ENCODE results near the gene PDE2A. TPM values are rescaled to one million over a fixed set of nuclear protein-coding genes. Genes with fewer than 3 reads are reported as not detected.

PDE2A gene
- total RNA-seq, 1 experiment from 2014 or later: 9.6 TPM

DNA sequence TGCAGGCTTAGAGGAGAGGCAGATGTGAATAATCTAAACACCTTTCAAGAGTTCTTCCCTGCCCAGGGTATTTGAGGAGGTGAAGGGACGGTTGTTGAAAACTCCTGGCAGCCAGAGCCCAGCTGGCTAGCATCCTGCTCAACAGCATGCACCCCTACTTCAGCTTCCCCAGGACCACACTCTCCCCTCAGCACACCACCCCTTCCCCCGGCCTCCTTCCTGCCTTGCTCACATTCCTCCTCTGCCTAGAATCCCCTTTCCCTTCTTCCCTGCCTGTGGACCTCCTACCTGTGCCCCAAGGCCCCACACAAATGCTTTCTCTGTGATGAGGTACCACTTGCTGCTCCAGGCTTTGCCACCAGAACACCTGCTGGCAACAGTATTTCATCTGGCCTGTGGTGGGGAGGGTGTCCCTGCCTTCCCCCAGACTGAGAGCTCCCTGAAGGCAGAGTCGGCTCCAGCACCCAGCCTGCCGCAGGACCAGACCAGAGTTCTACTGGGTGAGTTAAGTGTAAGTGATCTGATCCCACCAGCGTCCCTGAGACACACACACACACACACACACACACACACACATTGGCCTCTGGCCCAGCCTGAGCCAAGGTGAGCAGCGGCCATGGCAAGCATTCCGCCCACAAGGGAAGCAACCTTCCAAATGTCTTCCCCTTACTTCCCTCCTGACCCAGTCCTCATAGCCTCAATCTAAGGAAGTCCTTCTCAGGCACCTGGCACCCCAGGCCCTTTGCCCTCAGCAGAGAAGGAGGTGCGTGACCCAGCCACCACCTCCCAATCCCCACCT lies 79.5 kb downstream of the PDE2A start:
- Histone ChIP-seq H3K4me3 (no peak overlapping the region), H3K9me2 (ENCODE audit: insufficient read depth) (no peaks in the 10 kb centered on the region), H3K4me1 (replicated peaks; ENCODE audit: insufficient read depth) (no peaks in the 10 kb centered on the region; the same call in 1 of the 2 replicates), H3K79me2 (ENCODE audit: low read depth) (no peaks in the 10 kb centered on the region), H4K20me1 (ENCODE audit: insufficient read depth) (0 out of 2 replicates have a peak, but pooled peaks cover 5% of the 10 kb centered on the region), H3K9me3 (ENCODE audit: insufficient read depth, low read depth) (no peaks in the 10 kb centered on the region), H3K27ac (no peak overlapping the region), H2AFZ (no peak overlapping the region), H3K4me2 (no peak overlapping the region), H3K36me3 (ENCODE audit: low read depth) (no peaks in the 10 kb centered on the region), H3K27me3 (ENCODE audit: insufficient read depth, low read depth) (no peaks in the 10 kb centered on the region), H3F3A (ENCODE audit: insufficient read depth, low read depth) (no peaks in the 10 kb centered on the region)
- DNase-seq: no peak
- TF ChIP-seq, protein P1, sequence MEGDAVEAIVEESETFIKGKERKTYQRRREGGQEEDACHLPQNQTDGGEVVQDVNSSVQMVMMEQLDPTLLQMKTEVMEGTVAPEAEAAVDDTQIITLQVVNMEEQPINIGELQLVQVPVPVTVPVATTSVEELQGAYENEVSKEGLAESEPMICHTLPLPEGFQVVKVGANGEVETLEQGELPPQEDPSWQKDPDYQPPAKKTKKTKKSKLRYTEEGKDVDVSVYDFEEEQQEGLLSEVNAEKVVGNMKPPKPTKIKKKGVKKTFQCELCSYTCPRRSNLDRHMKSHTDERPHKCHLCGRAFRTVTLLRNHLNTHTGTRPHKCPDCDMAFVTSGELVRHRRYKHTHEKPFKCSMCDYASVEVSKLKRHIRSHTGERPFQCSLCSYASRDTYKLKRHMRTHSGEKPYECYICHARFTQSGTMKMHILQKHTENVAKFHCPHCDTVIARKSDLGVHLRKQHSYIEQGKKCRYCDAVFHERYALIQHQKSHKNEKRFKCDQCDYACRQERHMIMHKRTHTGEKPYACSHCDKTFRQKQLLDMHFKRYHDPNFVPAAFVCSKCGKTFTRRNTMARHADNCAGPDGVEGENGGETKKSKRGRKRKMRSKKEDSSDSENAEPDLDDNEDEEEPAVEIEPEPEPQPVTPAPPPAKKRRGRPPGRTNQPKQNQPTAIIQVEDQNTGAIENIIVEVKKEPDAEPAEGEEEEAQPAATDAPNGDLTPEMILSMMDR (conservative IDR thresholded peaks at IDR 0.05): no peak
- no peak for TF ChIP-seq EZH2 (IDR thresholded peaks at IDR 0.05; ENCODE audit: low read depth)
- ChIA-PET POLR2A (ENCODE audit: unreplicated experiment) (no interaction called here), CTCF (interaction anchor here (0.8 kb wide), 1 partner anchor 28 kb away, joined by 3 read pairs; no protein-coding TSS in a partner anchor)
- intact Hi-C loops (cut with micrococcal nuclease; ENCODE audit: unreplicated experiment): no loop called here
- BruUV-seq (replicated peaks): no TSS peak

DNA sequence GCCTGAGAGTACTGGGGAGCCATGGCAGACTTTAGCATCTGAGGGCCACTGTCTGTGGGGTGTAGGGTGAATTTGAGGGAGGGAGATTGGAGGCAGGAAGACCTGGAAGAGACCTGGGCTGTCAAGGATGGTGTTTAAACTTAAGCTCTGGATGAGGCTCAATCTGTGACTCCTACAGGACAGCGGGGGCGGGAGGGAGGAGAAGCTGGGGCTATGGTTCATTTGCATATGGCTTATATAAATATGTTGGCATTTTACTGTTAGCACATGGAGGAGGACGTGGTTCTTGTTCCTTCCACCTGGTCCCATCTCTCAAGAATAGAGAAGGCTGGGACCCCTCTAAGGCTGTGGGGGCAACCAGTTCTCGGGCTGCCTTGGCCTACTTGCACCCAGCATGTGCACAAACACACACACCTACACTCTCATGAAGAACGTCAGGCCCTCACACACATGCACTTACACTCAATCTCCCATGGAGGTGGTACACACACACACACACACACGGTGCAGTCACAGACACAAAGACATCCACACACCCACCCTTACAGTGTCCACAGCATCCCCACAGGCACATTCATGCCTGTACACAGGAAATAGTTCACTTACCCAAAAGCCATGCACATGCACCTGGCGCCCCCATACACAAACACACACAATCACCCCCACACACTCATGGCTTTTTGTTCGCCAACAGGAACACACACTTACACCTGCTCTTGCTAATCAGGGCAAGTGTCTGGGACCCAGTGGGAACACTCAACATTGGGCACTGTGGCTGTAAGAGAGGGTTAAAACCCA lies 81.3 kb downstream of the PDE2A start:
- no TSS peak for BruUV-seq (replicated peaks)
- H4K20me1 ChIP-seq (ENCODE audit: insufficient read depth): 0 out of 2 replicates have a peak, but pooled peaks cover 14% of the 10 kb centered on the region
- no peak overlapping the region for H3K4me3 ChIP-seq
- no peak for TF ChIP-seq EZH2 (IDR thresholded peaks at IDR 0.05; ENCODE audit: low read depth)
- TF ChIP-seq, protein P1 (conservative IDR thresholded peaks at IDR 0.05): no peak
- ChIA-PET POLR2A (ENCODE audit: unreplicated experiment) (no interaction called here), CTCF (no interaction called here)
- no peaks in the 10 kb centered on the region for H3F3A ChIP-seq (ENCODE audit: insufficient read depth, low read depth)
- H3K27ac ChIP-seq: no peak overlapping the region
- no peaks in the 10 kb centered on the region for H3K9me3 ChIP-seq (ENCODE audit: insufficient read depth, low read depth)
- DNase-seq: no peak
- no peak overlapping the region for H3K4me2 ChIP-seq
- no peak overlapping the region for H2AFZ ChIP-seq
- no peaks in the 10 kb centered on the region for H3K79me2 ChIP-seq (ENCODE audit: low read depth)
- no peaks in the 10 kb centered on the region for H3K36me3 ChIP-seq (ENCODE audit: low read depth)
- no peaks in the 10 kb centered on the region for H3K4me1 ChIP-seq (replicated peaks; ENCODE audit: insufficient read depth)
- intact Hi-C loops (cut with micrococcal nuclease; ENCODE audit: unreplicated experiment): no loop called here
- H3K27me3 ChIP-seq (ENCODE audit: insufficient read depth, low read depth): no peaks in the 10 kb centered on the region
- no peaks in the 10 kb centered on the region for H3K9me2 ChIP-seq (ENCODE audit: insufficient read depth)

DNA sequence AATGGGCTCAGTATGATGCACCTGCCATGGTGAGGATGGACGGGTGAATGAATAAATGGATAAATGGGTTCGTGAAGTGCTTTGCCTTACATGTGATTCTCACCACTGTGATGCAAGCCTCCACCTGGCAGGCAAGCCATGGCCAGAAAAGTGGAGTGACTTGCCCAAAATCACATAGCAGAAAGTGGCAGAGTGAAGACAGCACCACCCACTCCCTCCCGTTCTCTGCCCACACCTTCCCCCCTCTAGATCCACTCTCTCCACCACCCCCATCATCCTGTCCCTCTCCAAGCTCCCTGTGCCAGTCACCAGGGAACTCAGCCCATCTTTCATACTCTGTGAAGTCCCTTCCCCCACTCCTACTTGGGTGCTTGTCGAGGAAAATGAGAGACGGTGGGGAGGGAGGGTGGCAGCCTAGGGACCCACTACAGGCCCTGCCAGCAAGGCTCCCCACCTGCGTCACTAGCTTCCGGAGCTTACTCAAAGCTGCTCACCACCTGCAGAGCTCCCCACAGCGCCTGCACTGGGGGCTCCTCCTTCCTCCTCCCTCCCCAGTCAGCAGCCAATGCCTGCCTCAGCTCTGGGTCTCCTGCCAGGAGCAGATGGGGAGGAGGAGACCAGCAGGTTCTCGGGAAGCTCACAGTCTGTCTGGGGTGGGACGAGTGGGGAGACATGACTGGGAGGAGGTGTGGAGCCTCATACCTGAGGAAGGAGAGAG lies 82.3 kb downstream of the PDE2A start:
- intact Hi-C loops (cut with micrococcal nuclease; ENCODE audit: unreplicated experiment): no loop called here
- CTCF ChIA-PET: interaction anchor here (0.6 kb wide), 1 partner anchor 140 kb away, joined by 8 read pairs; no protein-coding TSS in a partner anchor
- no peaks in the 10 kb centered on the region for H3F3A ChIP-seq (ENCODE audit: insufficient read depth, low read depth)
- no peak for DNase-seq
- H3K9me2 ChIP-seq (ENCODE audit: insufficient read depth): no peaks in the 10 kb centered on the region
- POLR2A ChIA-PET (ENCODE audit: unreplicated experiment): no interaction called here
- no peaks in the 10 kb centered on the region for H3K4me1 ChIP-seq (replicated peaks; ENCODE audit: insufficient read depth)
- no peaks in the 10 kb centered on the region for H3K36me3 ChIP-seq (ENCODE audit: low read depth)
- H3K4me3 ChIP-seq: no peak overlapping the region
- H3K4me2 ChIP-seq: no peak overlapping the region
- H3K27me3 ChIP-seq (ENCODE audit: insufficient read depth, low read depth): no peaks in the 10 kb centered on the region
- H3K27ac ChIP-seq: no peak overlapping the region
- H3K9me3 ChIP-seq (ENCODE audit: insufficient read depth, low read depth): no peaks in the 10 kb centered on the region
- no TSS peak for BruUV-seq (replicated peaks)
- 0 out of 2 replicates have a peak, but pooled peaks cover 14% of the 10 kb centered on the region for H4K20me1 ChIP-seq (ENCODE audit: insufficient read depth)
- no peak overlapping the region for H2AFZ ChIP-seq
- H3K79me2 ChIP-seq (ENCODE audit: low read depth): no peaks in the 10 kb centered on the region
- TF ChIP-seq, protein P1 (conservative IDR thresholded peaks at IDR 0.05): no peak
- no peak for TF ChIP-seq EZH2 (IDR thresholded peaks at IDR 0.05; ENCODE audit: low read depth)

Measured in PC-9 (cell line).